BE2C (cell line): Measurements from ENCODE around the gene CCDC24.

ENCODE experiments used
- DNase-seq: peaks from one replicate; pipeline ENCODE4 v3.0.0-alpha.2; 2020
- H3K27me3 ChIP-seq: fragments of 250-450 bp; sonication (Bioruptor Pico); 2 replicates; pipeline ENCODE4 v1.5.1; 2020; ENCODE audit warnings: mild to moderate bottlenecking
- H3K36me3 ChIP-seq: fragments of 250-450 bp; sonication (Bioruptor Pico); 2 replicates; pipeline ENCODE4 v1.5.1; 2020; ENCODE audit warnings: mild to moderate bottlenecking
- H3K4me1 ChIP-seq: fragments of 250-450 bp; sonication (Bioruptor Pico); 2 replicates; pipeline ENCODE4 v1.5.1; 2020
- H3K4me3 ChIP-seq: 2 replicates; pipeline ENCODE4 v1.5.1; 2011; ENCODE audit warnings: low read depth, low read length
- H3K9me3 ChIP-seq: fragments of 250-450 bp; sonication (Bioruptor Pico); 2 replicates; pipeline ENCODE4 v1.5.1; 2020
- CTCF ChIP-seq: IDR thresholded peaks from 2 replicates; pipeline ENCODE4 v1.5.1; 2012; ENCODE audit warnings: mild to moderate bottlenecking, low read depth, low read length

The CCDC24 gene

DNA sequence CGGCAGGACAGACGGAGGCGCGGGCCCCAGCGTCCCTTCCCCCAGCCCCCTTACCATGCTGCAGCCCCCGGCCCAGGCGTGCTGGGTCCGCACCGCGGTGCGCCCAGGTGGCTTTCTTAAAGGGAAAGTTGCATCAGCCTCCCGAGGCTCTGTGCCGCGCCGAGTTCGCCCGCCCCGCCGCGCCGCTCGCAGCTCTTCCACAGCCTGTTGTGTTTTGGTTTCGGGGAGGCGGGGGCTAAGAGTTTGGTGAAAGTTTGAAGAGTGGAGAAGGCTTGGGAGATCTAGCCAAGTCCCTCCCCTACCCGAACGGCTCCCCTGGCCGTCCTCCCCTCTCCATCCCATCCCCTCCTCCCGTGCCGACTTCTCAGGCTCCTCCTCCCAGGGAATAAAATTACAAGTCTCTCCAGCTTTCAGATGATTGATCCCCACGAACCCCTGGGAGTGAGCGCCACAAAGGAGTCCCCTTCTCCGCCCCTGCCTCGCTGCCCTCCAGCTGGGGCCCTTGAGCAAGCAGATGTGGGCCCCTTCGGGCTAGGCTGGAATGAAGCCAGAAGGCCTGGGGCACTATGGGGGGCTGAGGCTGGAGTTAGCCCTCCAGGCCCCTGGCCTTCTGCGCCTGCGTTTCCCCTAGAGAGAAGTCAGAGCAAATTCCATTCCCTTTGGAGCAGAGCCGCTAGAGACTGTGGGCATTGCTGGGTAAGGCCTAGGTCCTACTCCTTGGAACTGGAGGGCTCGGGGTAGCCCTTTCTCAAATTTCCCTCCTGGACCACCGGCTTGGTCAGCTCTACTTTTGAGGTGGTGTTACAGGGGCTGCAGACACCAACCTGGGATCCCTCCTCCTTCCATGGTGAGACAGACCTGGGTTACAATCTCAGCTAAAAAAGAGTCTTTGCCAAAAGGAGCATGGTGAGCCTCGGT, 40.1 kb downstream of the CCDC24 start, which contains the start of gene SLC6A9:
TSS of gene SLC6A9 (minus strand) at position 211 of the 918 bp plus-strand sequence. CDS start 7,185 bp downstream, outside the sequence.
- DNase-seq = peak; percentile 24
- no peaks in the 10 kb centered on the region for H3K9me3 ChIP-seq
- H3K36me3 ChIP-seq = no peaks in the 10 kb centered on the region

GRCh38 chr1:44032170-44032790, 40.9 kb downstream of the CCDC24 start:
- no peak for TF ChIP-seq CTCF
- no peak for DNase-seq
- Histone ChIP-seq H3K36me3 (no peaks in the 10 kb centered on the region), H3K4me3 (no peak overlapping the region), H3K4me1 (peaks cover 8% of the 10 kb centered on the region), H3K9me3 (no peaks in the 10 kb centered on the region), H3K27me3 (no peaks in the 10 kb centered on the region)

More for the DNA sequence above, 40.1 kb downstream of the CCDC24 start, which contains the start of gene SLC6A9:
- Histone ChIP-seq H3K4me3 (peak within 1 kb of the TSS; percentile 59), H3K27me3 (no peaks in the 10 kb centered on the region), H3K4me1 (peaks cover 3% of the 10 kb centered on the region)
- no peak for TF ChIP-seq CTCF

DNA sequence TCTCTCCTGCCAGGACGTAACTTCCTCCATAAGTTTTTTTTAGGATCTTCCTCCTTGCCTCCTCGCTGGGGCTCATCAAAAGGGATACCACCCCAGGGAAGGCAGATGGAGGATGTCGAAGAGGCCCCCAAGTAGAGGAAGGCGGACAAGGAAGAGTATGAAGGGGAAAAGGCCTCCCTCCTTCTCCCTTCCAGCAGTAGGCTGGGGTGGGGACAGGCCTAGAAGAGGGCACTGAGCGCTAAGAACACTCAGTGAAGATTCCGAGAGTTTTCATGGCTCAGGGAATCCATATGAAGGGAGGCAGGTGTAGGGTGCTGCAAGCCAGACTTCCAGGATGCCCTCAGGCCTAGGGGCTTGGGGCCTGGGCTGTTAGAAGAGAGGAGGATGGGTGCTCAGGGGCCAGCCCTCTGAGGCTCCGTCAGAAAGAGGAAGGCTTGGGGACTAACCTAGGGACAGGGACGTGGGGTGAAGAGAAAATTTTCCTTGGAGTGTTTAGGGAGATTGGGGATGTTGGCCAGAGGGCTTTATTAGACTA, 41.7 kb downstream of the CCDC24 start:
- Histone ChIP-seq H3K27me3 (no peaks in the 10 kb centered on the region), H3K36me3 (no peaks in the 10 kb centered on the region), H3K4me1 (peaks cover 8% of the 10 kb centered on the region), H3K4me3 (no peak overlapping the region), H3K9me3 (no peaks in the 10 kb centered on the region)
- no peak for TF ChIP-seq CTCF
- no peak for DNase-seq

DNA sequence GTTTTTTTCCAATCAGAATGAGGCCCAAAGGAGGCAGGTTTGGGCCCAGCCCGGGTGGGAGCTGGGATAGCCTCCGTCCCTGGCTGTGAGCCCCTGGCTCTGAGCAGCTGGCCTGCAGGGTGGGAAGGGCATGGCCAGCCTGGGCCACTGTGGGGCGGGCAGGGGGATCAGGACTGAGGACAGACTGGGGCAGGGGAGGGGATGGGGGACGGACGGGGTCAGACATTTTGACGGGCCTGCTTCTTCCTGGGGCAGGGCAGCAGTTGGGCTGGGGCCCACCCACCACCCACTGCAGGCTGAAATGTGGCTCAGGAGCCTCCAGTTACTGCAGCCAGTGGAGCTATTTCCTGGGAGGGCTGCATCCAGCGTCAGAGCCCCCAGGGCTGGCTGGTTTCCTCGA, 42.4 kb downstream of the CCDC24 start:
- TF ChIP-seq CTCF = no peak
- Histone ChIP-seq H3K4me1 (peaks cover 8% of the 10 kb centered on the region), H3K36me3 (no peaks in the 10 kb centered on the region)

DNA sequence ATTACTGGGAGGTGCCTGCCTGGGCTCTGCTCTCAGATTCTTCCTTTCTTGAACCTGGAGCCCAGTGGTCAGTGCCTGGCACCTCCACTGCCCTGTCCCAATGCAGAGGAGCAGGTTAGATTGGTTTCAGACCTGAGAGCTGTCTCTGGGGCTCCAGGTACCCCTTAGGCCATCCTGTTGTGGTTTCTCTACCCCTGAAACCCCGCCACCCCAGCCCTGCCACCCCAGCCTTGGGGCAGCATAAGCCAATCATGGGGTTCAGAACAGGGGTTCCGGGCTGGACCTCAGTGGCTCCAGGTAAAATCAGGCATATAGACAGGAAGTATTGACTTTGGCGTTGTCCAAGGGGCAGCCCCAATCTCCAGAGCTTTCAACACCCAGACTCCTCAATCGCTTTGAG, 43.0 kb downstream of the CCDC24 start:
- no peaks in the 10 kb centered on the region for H3K36me3 ChIP-seq
- no peaks in the 10 kb centered on the region for H3K9me3 ChIP-seq
- H3K4me3 ChIP-seq = no peak overlapping the region
- H3K4me1 ChIP-seq = peaks cover 8% of the 10 kb centered on the region
- H3K27me3 ChIP-seq = no peaks in the 10 kb centered on the region
- TF ChIP-seq CTCF = no peak
- DNase-seq = no peak

More for the DNA sequence above, 42.4 kb downstream of the CCDC24 start:
- Histone ChIP-seq H3K27me3 (no peaks in the 10 kb centered on the region), H3K4me3 (no peak overlapping the region), H3K9me3 (no peaks in the 10 kb centered on the region)
- DNase-seq = no peak
